NB4 (cell line): ENCODE data around the gene GTPBP8.
A peak's percentile ranks its signal among the peaks of the same experiment; 100 is the strongest.

ENCODE experiments used
- DNase-seq: peaks from one replicate; pipeline ENCODE4 v3.0.0; 2010; ENCODE audit warnings: low read depth
- H3K4me3 ChIP-seq: one replicate; pipeline ENCODE4 v1.5.1; 2011; ENCODE audit warnings: mild to moderate bottlenecking, low read depth, low read length, moderate library complexity
- MYC ChIP-seq: IDR thresholded peaks from 2 replicates; pipeline ENCODE4 v1.6.1; 2011; ENCODE audit warnings: low read depth, low read length
- POLR2A ChIP-seq: IDR thresholded peaks from 2 replicates; pipeline ENCODE4 v1.6.1; 2011; ENCODE audit warnings: mild to moderate bottlenecking; ENCODE audit not compliant: insufficient read length; ENCODE audit errors: extremely low read depth
- TF ChIP-seq, protein P1 (sequence below): IDR thresholded peaks from one replicate; pipeline ENCODE4 v1.5.1; 2012; ENCODE audit warnings: low read depth, low read length
- TF ChIP-seq, protein P2 (sequence below): IDR thresholded peaks from 2 replicates; pipeline ENCODE4 v1.6.1; 2011; ENCODE audit warnings: low read depth, low read length

GTPBP8 gene

DNA sequence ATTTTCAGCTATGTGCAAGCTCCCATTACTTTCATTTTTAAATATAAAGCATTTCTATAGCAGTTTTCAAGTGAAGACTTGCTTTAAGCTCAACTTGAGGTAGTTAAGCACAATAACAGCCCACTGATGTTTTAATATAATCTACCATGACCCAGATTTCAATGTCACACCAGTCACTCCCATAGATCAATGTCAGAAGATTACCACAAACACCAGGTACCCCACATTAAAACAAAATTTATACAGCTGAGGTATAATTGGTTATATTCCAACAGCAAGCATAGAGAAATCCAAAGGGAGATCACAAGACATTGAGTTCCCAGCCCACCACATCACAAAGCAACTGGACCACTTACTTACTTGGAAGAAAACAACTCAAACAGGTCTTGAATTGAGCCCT lies 22.8 kb downstream of the GTPBP8 start:
- TF ChIP-seq MYC (no peak), POLR2A (no peak)
- TF ChIP-seq, protein P1, sequence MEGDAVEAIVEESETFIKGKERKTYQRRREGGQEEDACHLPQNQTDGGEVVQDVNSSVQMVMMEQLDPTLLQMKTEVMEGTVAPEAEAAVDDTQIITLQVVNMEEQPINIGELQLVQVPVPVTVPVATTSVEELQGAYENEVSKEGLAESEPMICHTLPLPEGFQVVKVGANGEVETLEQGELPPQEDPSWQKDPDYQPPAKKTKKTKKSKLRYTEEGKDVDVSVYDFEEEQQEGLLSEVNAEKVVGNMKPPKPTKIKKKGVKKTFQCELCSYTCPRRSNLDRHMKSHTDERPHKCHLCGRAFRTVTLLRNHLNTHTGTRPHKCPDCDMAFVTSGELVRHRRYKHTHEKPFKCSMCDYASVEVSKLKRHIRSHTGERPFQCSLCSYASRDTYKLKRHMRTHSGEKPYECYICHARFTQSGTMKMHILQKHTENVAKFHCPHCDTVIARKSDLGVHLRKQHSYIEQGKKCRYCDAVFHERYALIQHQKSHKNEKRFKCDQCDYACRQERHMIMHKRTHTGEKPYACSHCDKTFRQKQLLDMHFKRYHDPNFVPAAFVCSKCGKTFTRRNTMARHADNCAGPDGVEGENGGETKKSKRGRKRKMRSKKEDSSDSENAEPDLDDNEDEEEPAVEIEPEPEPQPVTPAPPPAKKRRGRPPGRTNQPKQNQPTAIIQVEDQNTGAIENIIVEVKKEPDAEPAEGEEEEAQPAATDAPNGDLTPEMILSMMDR, result no peak
- TF ChIP-seq, protein P2, sequence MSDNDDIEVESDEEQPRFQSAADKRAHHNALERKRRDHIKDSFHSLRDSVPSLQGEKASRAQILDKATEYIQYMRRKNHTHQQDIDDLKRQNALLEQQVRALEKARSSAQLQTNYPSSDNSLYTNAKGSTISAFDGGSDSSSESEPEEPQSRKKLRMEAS, result no peak
- no peak for DNase-seq
- H3K4me3 ChIP-seq, result no peak overlapping the region

DNA sequence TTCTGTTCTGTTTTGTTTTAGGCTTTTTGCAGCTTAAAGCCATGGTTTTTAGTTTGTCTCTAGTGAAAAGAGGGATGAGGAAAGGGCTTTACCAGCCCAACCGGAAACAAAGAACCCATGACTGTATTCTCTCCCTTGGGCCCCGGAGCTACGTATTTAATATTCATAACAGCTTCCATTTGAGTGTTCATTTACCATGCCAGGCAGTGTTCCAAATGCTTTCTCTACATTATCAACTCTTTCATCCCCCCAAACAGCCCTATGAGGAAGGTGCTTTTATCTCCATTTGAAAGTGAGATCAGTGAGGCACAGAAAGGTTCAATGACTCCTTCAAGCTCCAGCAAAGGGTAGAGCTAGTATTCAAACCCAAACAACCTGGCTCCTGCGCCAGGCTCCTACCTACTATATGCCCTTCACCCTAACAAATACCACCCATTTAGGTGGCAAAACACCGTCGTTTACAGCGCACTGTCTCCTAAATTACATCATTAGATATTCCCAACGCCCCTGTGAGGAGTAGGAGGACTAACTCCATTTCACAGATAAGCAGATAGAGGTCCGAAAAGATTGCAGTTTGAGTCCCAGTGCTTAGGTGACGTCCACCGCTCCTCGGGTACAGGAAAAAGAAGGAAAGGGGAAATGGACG lies 27.9 kb downstream of the GTPBP8 start:
- peak; percentile 34 for DNase-seq
- TF ChIP-seq, protein P1, result no peak
- TF ChIP-seq POLR2A (no peak), MYC (no peak)
- TF ChIP-seq, protein P2, result no peak
- peak overlapping the region; percentile 98 for H3K4me3 ChIP-seq

DNA sequence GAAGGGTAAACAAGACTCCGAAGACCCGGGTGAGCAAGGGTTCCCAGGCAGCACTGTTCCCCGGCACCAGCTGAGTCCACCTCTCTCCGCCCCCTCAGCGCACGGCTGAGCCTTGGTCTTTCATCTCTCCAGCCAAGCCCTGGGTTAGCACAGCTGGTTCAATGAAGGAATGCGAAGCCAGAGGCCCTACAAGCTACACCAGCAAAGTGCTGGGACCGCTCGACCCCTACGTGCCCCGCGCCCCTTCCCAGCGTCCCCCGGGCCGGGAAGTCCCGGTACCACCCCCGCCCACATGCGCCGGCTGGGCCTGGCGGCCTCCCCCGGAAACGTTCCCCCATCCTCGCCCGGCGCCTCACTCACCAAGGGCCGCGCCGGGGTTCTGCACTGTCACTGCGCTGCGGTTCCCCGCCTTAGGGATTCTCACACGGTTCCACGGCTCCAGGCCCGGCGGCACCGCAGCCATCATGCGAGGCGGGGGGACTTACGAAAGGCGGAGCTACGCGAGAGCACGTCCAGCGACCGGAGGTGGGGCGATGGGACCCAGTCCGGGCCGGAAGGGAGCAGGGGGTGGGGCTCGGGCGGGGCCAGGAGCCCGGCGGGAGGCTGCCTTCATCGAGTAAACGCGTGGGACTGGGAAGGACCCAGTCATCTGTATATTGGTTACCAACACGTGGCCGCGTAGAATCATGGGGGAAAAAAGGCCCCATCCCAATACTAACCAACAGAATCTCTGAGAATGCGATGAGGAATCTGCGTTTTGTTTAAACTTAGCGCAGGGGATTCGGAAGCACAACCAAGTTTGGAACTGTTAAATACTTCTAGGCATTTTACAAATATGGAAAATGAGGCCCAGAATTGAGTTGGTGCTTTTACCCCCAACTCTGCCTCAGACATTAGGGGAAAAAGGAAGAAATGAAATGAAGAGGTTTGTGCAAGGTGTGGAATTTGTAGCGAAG lies 28.7 kb downstream of the GTPBP8 start:
- TF ChIP-seq, protein P2, result peak; percentile 97
- TF ChIP-seq MYC, result peak; percentile 97
- TF ChIP-seq POLR2A, result peak; percentile 64
- TF ChIP-seq, protein P1, result no peak
- DNase-seq, result peak; percentile 95
- H3K4me3 ChIP-seq, result peak overlapping the region; percentile 98

DNA sequence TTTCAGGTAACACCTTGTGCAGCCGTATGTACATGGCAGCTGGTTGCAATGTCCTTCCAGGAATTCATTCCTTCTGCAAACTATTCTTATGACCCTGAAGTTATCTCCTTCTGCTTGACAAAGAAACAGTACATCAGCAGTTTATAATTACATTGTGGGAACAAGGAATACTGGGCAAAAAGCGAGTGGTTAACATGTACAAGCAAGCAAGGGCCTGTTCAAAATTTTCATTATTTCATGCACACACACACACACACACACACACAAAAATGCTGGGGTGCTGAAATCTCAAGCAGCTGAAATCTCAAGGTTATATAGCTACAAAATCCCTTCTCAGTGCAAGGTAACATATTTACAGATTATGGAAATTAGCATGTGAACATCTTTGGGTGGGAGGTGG lies 30.7 kb downstream of the GTPBP8 start:
- TF ChIP-seq, protein P2, result no peak
- TF ChIP-seq POLR2A (no peak), MYC (no peak)
- TF ChIP-seq, protein P1, result no peak
- DNase-seq, result no peak
- H3K4me3 ChIP-seq, result no peak overlapping the region

DNA sequence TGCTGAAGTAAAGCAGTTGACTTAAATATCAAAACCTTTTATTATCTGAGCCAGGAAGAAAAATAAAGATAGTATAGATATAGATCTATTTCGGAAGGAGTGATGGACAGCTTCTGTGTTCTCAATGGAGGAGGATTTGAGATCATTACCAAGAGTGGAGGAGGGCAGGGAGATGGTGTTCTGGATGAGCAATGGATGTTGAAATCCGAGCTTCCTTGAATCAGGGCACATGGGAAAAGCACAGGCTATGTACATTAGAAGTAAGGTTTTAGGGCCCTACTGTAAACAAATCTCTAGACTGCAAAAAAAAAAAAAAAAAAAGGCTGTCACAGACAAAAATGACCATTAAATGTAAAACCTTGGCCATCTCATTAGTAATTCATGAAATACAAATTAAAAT lies 43.2 kb downstream of the GTPBP8 start:
- H3K4me3 ChIP-seq, result no peak overlapping the region
- TF ChIP-seq, protein P1, result no peak
- no peak for TF ChIP-seq MYC
- TF ChIP-seq, protein P2, result no peak
- TF ChIP-seq POLR2A, result no peak
- DNase-seq, result no peak
